HG02970 (cell line): ENCODE measurements around the gene CAPN3.
"Not testable (repeated sequence)": the region's sequence is repeated elsewhere in the genome, so short reads cannot be mapped to it uniquely, and the experiment has no call there.

Experiments
- ATAC-seq: cut with Tn5 transposase; IDR thresholded peaks from one replicate; pipeline ENCODE4 v1.9.1; 2021; ENCODE audit warnings: mild to moderate bottlenecking, moderate library complexity, moderate number of reproducible peaks; ENCODE audit not compliant: unreplicated experiment, low FRiP score

Gene CAPN3

GRCh38 chr15:42359249-42359648 lies at the start of gene CAPN3:
Gene CAPN3, plus strand, starts transcription at chr15:42359501. Its CDS starts 305 bp downstream, at chr15:42359806.
- no peak for ATAC-seq

GRCh38 chr15:42313463-42313862 lies 45.8 kb upstream of the CAPN3 start:
- no peak for ATAC-seq

- no peak for ATAC-seq
Observed at GRCh38 chr15:42314818-42315217, 44.5 kb upstream of the CAPN3 start.

GRCh38 chr15:42315521-42315920 lies 43.8 kb upstream of the CAPN3 start:
- no peak for ATAC-seq

- not testable (repeated sequence) for ATAC-seq
Observed at GRCh38 chr15:42316282-42316805, 43.0 kb upstream of the CAPN3 start.

GRCh38 chr15:42319206-42319605 lies 40.1 kb upstream of the CAPN3 start:
- ATAC-seq, result no peak

- ATAC-seq, result no peak
Observed at GRCh38 chr15:42324308-42324707, 35.0 kb upstream of the CAPN3 start.

- no peak for ATAC-seq
Observed at GRCh38 chr15:42329161-42329560, 30.1 kb upstream of the CAPN3 start.

GRCh38 chr15:42329992-42330391 lies 29.3 kb upstream of the CAPN3 start:
- ATAC-seq, result no peak

- no peak for ATAC-seq
Observed at GRCh38 chr15:42331235-42331634, 28.1 kb upstream of the CAPN3 start.

GRCh38 chr15:42332331-42332730 lies 27.0 kb upstream of the CAPN3 start:
- ATAC-seq, result no peak

- ATAC-seq, result no peak
Observed at GRCh38 chr15:42335074-42335473, 24.2 kb upstream of the CAPN3 start.

GRCh38 chr15:42336650-42337049 lies 22.7 kb upstream of the CAPN3 start:
- ATAC-seq, result not testable (repeated sequence)

- not testable (repeated sequence) for ATAC-seq
Observed at GRCh38 chr15:42337104-42337503, 22.2 kb upstream of the CAPN3 start.

GRCh38 chr15:42338500-42338899 lies 20.8 kb upstream of the CAPN3 start:
- no peak for ATAC-seq

GRCh38 chr15:42343596-42344232 lies 15.6 kb upstream of the CAPN3 start:
- ATAC-seq, result no peak

- no peak for ATAC-seq
Observed at GRCh38 chr15:42344763-42345162, 14.5 kb upstream of the CAPN3 start.

- no peak for ATAC-seq
Observed at GRCh38 chr15:42345504-42345903, 13.8 kb upstream of the CAPN3 start.

GRCh38 chr15:42348083-42348482 lies 11.2 kb upstream of the CAPN3 start:
- ATAC-seq, result no peak

GRCh38 chr15:42349186-42349585 lies 10.1 kb upstream of the CAPN3 start:
- ATAC-seq, result no peak

- ATAC-seq, result no peak
Observed at GRCh38 chr15:42352401-42352800, 6.9 kb upstream of the CAPN3 start.

GRCh38 chr15:42353061-42353460 lies 6.2 kb upstream of the CAPN3 start:
- ATAC-seq, result no peak
